Measurements from ENCODE around the gene CREBRF. TPM values are rescaled to one million over a fixed set of nuclear protein-coding genes. Genes with fewer than 3 reads are reported as not detected.

CREBRF gene

GRCh38 chr5:173187054-173187743 lies 131.0 kb downstream of the CREBRF start:
- H3K9ac ChIP-seq (ENCODE audit: low read depth, low read length, poor library complexity): no peak overlapping the region
- H4K8ac ChIP-seq (ENCODE audit: low read depth, low read length): no peak overlapping the region
- no peak overlapping the region for H3K18ac ChIP-seq (ENCODE audit: low read length)
- H3K9me3 ChIP-seq (replicated peaks in 1 of 2; ENCODE audit: control insufficient read depth in 2 of 2, insufficient read depth in 1 of 2, low read depth in 1 of 2, low read length in 2 of 2): no peaks in the 10 kb centered on the region
- H3K79me1 ChIP-seq (ENCODE audit: low read depth, low read length): no peaks in the 10 kb centered on the region
- H3K4ac ChIP-seq (ENCODE audit: low read length): no peak overlapping the region
- H3K27me3 ChIP-seq (ENCODE audit: control insufficient read depth in 3 of 3, insufficient read depth in 3 of 3, low read depth in 1 of 3, low read length in 3 of 3): no peaks in the 10 kb centered on the region
- no peak overlapping the region for H3K14ac ChIP-seq (ENCODE audit: low read length)
- no peak overlapping the region for H2BK12ac ChIP-seq (ENCODE audit: low read length)
- H3K36me3 ChIP-seq (replicated peaks in 1 of 2; ENCODE audit: control insufficient read depth in 2 of 2, insufficient read depth in 2 of 2, low read length in 2 of 2): no peaks in the 10 kb centered on the region
- H3K4me3 ChIP-seq (ENCODE audit: low read length in 2 of 2): no peak overlapping the region
- H3K4me2 ChIP-seq (ENCODE audit: insufficient read depth, low read length, poor library complexity, severe bottlenecking): no peak overlapping the region
- H3K27ac ChIP-seq (replicated peaks; ENCODE audit: low read length): no peak overlapping the region
- H2AFZ ChIP-seq (ENCODE audit: low read length): no peak overlapping the region
- H3K23ac ChIP-seq (ENCODE audit: low read depth, low read length, poor library complexity): no peak overlapping the region
- DNase-seq (ENCODE audit: low spot score): no peak
- H2BK120ac ChIP-seq (ENCODE audit: low read depth, low read length): no peak overlapping the region
- peak overlapping the region; percentile 16 for H2BK5ac ChIP-seq (ENCODE audit: low read length)
- H3K4me1 ChIP-seq (ENCODE audit: control insufficient read depth in 2 of 2, insufficient read depth in 1 of 2, low read depth in 1 of 2, low read length in 2 of 2): no peaks in the 10 kb centered on the region
- no peak overlapping the region for H2AK5ac ChIP-seq (ENCODE audit: low read depth, low read length)
- WGBS, 2 donors (ENCODE audit: extremely low coverage in 2 of 2, insufficient read length in 2 of 2, insufficient replicate concordance in 1 of 2): no CpG with 5 or more reads among the region's 11 CpGs
- H4K91ac ChIP-seq (ENCODE audit: low read depth, low read length, poor library complexity): no peak overlapping the region
- H2BK15ac ChIP-seq (ENCODE audit: low read length): no peak overlapping the region

GRCh38 chr5:173188280-173188679 lies 132.1 kb downstream of the CREBRF start:
- Histone ChIP-seq H2BK120ac (ENCODE audit: low read depth, low read length) (no peak overlapping the region), H2AK5ac (ENCODE audit: low read depth, low read length) (no peak overlapping the region), H3K27me3 (ENCODE audit: control insufficient read depth in 3 of 3, insufficient read depth in 3 of 3, low read depth in 1 of 3, low read length in 3 of 3) (no peaks in the 10 kb centered on the region), H3K4me3 (ENCODE audit: low read length in 2 of 2) (no peak overlapping the region), H3K18ac (ENCODE audit: low read length) (no peak overlapping the region), H2AFZ (ENCODE audit: low read length) (no peak overlapping the region), H3K36me3 (replicated peaks in 1 of 2; ENCODE audit: control insufficient read depth in 2 of 2, insufficient read depth in 2 of 2, low read length in 2 of 2) (no peaks in the 10 kb centered on the region), H3K27ac (replicated peaks; ENCODE audit: low read length) (no peak overlapping the region), H3K4ac (ENCODE audit: low read length) (no peak overlapping the region), H2BK12ac (ENCODE audit: low read length) (no peak overlapping the region), H2BK5ac (ENCODE audit: low read length) (no peak overlapping the region), H3K14ac (ENCODE audit: low read length) (no peak overlapping the region), H4K8ac (ENCODE audit: low read depth, low read length) (no peak overlapping the region), H3K4me1 (ENCODE audit: control insufficient read depth in 2 of 2, insufficient read depth in 1 of 2, low read depth in 1 of 2, low read length in 2 of 2) (no peaks in the 10 kb centered on the region), H3K79me1 (ENCODE audit: low read depth, low read length) (no peaks in the 10 kb centered on the region), H3K23ac (ENCODE audit: low read depth, low read length, poor library complexity) (no peak overlapping the region), H3K9me3 (replicated peaks in 1 of 2; ENCODE audit: control insufficient read depth in 2 of 2, insufficient read depth in 1 of 2, low read depth in 1 of 2, low read length in 2 of 2) (no peaks in the 10 kb centered on the region), H4K91ac (ENCODE audit: low read depth, low read length, poor library complexity) (no peak overlapping the region), H3K9ac (ENCODE audit: low read depth, low read length, poor library complexity) (no peak overlapping the region), H3K4me2 (ENCODE audit: insufficient read depth, low read length, poor library complexity, severe bottlenecking) (no peak overlapping the region), H2BK15ac (ENCODE audit: low read length) (no peak overlapping the region)
- WGBS, 2 donors (ENCODE audit: extremely low coverage in 2 of 2, insufficient read length in 2 of 2, insufficient replicate concordance in 1 of 2): no CpG with 5 or more reads among the region's 2 CpGs
- DNase-seq (ENCODE audit: low spot score): no peak

Small RNA genes lying within 50 kb of the gene (small RNA-seq; reads per million reads assigned to genes)
- gene RF00019 (ENCODE audit: insufficient read depth) (not detected), gene SNORA74B (ENCODE audit: insufficient read depth) (80.0 reads per million, percentile 95 among the genes with 10 or more reads in this experiment)
